Measurements from ENCODE around the gene PXDC1.
A peak's percentile ranks its signal among the peaks of the same experiment; 100 is the strongest.

PXDC1 gene

DNA sequence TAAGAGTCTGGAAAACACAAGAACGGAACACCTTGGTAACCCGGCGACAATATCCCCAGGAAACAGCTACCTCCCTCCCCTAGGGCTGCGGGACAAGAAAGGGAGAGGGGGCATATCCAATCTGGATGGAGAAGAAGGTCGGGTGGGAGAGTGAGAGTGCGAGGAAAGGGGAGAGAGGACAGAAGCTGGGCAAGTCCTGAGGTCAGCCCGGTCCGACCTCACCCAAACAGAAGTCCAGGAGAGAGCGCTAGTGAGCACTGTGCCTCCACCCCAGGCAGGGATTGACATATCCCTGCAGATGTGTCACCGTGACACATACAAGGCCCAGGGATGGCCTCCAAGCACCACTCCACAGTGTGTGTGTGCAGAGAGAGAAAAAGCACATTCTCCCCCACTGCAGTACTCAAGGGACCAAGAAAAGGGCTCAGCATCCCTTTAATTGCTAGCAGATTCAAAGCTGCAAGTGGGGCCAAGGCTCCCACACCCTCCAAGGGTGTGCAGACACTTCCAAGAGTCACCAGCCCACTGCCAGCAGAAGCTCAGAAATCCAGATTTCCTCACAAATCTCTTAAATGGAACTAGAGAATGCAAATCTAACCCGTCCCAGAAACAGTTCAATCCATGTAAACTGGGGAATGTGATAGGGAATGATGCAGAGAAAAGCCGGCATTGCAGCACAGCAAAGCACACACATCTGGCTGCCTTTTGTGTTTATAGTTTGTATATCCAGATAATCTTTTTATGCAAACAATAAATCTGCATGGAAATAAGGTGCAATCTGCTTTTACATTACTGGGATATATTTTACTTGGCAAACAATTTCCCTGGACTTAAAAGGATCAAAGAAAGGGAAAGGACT lies 3.1 kb downstream of the PXDC1 start:
- DNase-seq (ENCODE audit: extremely low read depth in 1 of 2, low read depth in 1 of 2): peak in 1 of 2 donors; percentile 12

DNA sequence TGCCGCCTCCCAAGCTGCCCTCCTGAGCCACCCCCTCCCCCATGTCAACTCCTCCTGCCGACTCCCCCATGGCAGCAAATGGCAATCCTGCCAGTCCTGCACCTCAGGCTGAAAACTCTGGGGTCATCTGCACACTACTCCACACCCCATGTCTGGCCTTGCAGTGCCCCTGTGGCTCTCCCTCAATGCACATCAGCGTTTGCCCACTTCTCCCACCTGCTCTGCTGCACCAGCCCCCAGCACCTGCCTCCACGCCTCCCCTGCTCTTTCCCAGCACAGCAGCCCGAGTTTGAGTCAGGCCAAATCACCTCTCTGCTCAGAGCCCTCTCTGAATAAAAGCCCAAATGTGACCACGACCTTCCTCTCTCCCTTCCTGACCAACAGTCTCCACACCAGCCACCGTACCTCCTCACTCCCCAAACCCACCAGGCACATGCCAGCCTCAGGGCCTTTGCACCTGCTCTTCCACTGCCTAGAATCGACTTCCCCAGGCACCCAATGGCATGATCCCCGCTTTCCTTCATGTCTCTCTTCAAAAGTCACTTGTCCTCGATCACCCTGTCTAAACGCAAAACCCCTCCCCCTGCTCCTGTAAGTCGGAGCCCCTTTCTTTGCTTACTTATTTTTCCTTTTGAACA lies 4.3 kb downstream of the PXDC1 start:
- DNase-seq (ENCODE audit: extremely low read depth in 1 of 2, low read depth in 1 of 2): no peak

DNA sequence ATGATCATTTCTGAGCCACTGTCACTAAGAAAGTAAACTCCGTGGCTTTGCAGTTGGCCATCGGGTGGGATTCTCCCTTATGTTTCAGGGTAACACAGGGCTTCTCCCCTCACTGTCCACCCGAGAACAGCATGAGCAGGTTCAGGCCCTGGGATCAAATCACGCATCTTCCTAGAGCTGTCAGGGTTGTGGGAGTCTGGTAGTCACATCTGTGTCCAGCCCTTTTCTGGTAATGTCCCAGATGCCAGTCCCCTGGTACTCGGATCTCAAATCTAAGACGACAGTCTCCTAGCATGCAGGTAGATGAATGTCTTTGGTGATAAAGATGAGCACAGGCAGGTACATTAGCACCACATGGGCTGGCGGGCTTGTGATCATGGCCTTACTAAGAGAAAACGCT lies 4.8 kb downstream of the PXDC1 start:
- DNase-seq (ENCODE audit: extremely low read depth in 1 of 2, low read depth in 1 of 2): no peak

DNA sequence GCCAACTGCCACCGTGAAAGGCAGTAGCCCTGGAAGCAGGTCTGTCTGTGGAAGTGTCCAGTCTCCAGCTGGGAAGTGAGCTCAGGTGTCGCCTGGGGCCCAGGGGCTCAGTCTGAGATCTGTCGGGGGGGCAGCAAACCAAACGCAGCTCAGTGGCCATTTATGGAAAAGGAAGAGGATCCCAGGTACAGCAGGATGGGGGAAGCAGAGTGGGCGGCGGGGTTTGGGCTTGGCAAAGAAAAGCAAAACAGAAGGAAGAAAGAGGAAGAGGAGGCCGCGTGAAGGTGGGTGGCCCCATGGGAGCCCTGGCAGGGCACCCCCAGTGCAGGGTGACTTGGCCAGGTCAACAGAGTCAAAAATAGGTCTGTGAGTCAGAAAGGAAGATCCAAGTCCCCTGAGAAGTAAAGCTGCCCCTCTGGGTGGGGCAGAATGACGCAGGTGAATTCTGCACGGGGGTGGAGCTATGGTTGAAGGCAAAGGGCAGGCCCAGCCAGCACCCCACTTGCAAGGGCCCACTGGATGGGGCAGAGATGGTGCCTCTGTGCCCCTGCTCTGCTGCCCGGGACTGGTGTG lies 5.3 kb downstream of the PXDC1 start:
- no peak for DNase-seq (ENCODE audit: extremely low read depth in 1 of 2, low read depth in 1 of 2)

DNA sequence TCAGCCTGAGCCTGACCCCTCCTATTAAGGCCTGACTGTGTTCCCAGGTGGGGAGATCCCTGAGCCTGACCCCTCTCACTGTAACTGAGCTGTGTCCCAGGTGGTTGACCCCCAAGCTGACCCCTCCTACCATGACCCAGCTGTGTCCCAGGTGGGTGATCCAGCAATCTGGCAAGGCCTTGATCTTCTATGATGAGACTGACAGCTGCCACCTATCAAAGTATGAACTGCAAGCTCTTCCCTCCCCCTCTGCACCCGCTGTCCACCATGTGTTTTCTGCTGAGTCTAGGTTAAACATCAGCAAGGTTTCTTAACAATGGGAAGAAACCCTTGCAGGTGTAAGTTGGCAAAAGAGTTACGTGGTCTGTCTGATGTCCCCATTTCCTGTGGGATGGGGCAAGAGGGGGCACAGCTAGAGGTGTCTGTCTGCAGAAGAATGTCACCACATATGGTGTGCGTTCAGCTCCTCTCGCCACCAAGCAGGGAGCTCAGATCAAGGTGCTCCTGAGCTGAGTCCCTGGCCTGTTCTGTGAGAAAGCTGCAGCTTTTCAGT lies 5.9 kb downstream of the PXDC1 start:
- no peak for DNase-seq (ENCODE audit: extremely low read depth in 1 of 2, low read depth in 1 of 2)

DNA sequence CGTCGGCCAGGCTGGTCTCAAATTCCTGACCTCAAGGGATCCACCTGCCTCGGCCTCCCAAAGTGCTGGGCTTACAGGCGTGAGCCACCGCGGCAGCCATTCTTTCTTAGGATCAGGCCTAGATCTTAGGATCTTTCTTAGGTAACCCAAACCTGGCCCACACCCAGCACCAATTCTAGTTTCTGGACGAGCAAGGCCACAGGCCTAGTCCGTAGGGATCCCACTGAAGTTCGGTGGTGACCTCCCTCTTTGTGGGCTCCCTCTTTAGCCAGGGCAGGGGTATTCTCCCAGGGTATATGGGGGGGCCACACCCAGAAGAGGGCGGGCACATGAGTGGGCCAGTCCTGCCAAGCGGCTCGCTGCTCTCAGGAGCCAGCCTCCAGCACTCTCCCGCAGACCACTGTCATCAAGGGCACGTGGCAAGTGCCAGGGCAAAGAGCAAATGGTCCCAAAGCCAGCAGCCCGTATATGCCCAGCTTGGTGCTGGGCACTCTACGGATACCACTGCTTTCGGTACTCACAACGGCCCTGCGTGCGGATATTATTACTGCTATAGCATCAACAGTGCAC lies 6.5 kb downstream of the PXDC1 start:
- DNase-seq (ENCODE audit: extremely low read depth in 1 of 2, low read depth in 1 of 2): no peak

DNA sequence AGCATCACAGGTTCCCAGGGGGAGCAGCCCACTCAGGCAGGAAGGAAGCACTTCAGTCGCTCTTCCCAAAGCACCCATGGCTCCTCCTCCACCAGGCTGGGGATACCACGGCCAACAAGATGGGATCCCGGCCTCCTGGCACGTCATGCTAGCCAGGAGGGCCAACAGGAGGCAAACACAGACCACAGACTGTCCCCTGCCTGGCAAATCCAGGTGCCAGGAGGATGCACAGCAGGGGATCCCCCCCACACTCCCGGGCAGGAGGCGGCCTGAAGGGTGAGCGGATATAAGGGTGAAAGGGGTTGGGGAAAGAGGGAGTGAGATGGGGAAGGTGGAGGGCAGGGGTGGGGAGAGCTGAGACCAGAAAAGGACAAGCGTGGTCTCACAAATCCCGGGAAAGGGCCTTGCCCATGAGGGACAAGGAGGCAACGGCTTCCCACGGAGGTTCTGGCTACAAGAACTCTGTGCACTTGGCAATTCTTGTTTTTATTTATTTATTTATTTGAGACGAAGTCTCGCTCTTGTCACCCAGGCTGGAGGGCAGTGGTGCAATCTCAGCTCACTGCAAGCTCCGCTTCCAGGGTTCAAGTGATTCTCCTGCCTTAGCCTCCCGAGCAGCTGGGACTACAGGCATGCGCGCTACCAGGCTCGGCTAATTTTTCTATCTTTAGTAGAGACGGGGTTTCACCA lies 7.2 kb downstream of the PXDC1 start:
- no peak for DNase-seq (ENCODE audit: extremely low read depth in 1 of 2, low read depth in 1 of 2)

DNA sequence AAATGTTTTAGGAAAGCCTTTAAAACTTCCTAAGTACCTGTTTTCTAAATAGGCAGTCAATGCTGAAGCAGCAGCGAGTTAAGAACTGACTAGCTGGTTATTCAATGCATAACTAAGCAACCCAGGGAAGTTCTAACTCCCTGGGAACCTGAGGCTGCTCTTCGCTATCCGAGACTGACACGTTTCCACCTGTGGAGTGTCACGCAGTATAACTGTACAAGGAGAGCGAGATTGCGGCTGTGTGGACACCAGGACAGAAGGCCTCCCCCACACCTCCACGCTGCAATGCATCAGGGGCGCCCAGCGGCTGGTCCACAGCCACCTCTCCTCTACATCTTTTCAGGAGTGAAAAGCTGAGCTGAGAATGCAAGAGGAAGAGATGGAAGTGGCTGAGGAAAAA lies 8.0 kb downstream of the PXDC1 start:
- no peak for DNase-seq (ENCODE audit: extremely low read depth in 1 of 2, low read depth in 1 of 2)

DNA sequence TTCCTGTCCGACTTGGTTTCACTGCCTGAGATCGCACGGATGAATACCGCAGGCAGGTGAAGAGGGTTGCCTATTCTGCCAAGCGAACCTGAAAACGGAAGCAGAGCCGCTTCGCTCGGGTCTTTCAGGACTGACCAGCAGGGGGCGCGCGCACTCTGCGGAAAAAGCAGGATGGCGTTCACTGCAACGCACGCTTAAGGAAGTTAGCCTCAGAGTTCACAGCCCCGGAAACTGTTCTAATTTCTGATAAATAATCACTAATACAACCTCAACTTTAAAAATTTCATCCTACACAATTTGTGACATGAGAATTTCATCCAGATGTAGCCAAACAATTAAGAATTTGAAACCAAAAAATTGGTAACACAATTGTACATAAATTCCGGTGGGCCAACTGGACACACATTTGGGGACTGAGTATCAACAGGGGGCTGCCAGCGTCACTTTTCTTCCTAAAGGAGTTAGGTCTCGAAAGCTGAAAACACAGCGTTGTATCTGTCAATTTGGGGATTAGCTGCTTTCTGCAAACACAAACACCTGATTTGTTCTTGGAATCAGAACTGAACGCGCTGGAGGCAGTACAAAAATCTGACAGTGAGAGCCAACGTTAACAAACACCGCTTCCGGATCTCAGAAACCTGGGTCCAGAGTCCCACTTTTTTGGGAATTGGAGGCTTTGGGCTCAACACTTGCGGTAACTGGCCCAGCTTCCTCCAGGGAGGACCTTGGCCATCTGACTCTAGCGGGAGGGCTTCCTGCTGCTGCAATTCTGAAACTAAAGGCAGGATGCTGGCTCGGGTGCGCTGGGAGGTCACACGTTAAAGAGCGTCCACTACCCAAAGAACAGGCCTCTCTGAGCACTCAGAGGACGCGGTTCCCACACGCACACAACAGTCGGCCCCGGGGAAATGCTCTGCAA lies 8.8 kb downstream of the PXDC1 start:
- peak; percentile 54 to 70 for DNase-seq (ENCODE audit: extremely low read depth in 1 of 2, low read depth in 1 of 2)

DNA sequence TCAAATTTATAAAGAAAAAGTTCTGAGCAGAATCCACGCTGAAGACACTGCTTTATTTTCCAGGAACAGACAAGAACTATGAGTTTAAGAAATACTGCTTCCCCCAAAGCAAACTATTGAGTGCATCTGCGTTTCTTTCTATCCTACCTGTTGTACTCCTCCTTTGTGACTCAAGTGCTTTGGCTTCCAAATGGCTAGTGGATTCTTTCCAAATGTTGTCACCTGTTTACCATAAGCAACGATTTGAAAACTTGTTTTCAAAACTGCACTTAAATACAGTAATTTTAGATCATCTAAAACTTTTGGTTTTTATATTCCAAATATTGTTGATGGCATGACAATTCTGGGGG lies 9.5 kb downstream of the PXDC1 start:
- DNase-seq (ENCODE audit: extremely low read depth in 1 of 2, low read depth in 1 of 2): no peak

DNA sequence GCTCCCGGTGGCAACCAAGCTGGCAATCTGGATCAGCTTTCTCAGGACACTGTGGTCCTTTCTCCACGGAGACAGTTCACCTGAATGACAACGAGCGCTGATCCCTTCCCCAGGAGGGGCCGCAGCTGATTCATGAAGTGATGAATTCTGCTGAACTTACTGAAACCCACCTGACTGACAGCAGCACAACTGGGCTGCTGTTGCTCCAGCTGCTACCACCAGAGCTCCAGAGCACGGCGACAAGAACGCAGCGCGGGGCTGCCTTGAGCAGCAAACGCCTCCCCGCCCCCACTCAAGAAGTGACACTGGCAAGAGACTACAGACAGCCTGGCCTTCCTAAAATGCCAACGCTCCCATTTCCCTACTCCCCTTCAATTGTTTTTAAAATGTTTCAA lies 10.0 kb downstream of the PXDC1 start:
- DNase-seq (ENCODE audit: extremely low read depth in 1 of 2, low read depth in 1 of 2): no peak

DNA sequence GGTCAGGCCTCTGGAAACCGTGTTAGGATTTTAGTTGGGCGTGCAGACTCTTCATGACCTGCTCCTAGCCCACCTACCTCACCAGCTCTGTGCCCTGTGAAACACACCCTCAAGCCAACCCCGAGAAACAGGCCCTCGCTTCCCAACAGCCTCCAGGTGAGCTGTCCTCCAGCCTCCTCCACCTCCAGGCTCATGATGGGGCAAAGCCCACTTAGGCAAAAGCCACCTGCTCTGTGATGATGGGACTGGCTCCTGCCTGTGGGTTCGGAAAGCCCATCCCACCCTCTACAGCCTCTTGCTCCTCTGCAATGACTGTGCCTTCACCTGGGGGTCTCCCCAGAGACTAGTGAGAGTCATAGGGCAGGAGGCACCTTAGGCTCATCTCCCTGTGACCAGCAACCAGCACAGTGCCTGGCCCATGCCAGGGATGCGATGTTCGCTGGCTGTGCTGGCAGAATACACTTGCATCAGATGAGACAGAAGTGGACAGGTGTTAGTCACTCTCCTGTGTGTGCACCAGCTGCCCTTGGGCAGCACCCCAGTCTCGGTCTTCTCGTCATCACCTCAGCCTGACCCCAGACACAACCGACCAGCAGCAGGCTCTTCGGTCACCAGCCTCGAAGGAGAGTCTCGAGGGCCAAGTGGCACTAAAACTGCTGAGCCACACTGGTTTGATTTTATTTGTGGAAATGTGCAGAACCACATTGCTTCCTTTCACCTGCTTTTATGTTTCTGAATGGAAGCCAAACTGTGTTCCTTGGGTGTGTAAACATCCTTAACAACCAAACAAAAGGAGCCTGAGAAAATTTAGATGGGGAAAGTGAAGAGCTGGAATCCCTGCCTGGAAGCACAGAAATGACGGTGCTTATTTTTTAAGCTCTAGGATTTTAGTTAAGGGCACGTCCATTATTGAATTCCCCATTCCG lies 10.7 kb downstream of the PXDC1 start:
- DNase-seq (ENCODE audit: extremely low read depth in 1 of 2, low read depth in 1 of 2): no peak

DNA sequence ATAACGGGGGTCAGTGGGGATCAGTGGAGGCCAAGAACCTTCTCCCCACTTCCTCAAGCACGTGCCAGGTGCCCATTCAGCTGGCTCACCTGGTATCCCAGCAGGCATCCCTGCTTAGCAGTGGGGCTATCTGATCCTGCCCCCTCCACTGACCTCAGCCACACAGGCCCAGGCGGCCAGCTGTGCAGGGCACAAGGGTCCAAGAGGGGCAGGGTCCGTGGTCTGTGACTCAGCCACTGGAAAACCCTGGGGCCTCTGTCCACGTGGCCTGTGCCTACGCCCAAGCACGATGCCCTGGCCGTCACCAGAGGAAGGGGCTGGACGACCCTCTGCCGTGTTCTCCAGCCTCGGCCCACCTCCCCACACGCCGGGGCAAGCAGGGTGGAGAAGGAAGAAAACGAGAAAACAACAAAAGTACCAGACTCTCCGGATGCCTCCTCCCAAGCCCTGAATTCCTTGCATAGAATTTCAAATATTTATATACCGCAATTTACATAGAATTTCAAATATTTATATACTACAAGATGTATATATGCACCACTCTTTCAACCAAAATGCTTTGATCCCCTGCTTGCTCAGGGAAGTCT lies 12.1 kb downstream of the PXDC1 start:
- DNase-seq (ENCODE audit: extremely low read depth in 1 of 2, low read depth in 1 of 2): no peak

DNA sequence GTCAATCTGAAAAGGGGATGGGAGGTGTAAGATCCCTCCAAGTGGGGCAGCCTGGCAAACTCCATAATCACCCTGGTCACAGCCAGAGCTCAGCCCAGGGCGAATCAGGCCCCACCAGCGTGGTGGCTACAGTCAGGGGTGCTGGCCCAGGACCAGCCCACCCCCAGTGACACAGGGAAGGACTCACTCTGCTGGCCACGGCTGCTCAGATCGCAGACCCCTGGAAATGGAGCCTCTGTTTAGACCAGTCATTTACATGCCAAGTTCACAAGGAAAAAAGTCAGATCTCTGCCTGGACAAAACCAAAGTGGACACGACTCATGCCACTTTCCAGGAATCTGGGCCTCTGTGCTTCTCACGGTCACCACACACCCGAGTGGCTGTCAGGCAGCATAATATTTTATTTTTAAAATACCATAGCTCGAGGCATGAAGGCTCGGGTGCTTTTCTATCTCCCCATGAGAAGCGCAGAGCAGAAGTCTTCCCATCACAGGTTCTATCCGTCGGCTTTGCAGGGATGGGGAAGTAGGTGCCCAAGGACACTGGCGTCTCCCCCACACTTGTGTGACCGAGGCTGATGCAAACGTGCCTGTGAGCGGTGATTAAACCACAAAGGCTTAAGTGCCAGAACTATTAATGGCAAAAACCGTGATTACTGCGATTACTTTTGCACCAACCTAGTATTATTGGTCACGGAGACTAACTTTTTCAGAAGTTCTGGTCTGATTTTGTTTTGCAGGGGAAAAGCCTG lies 13.0 kb downstream of the PXDC1 start:
- no peak for DNase-seq (ENCODE audit: extremely low read depth in 1 of 2, low read depth in 1 of 2)

DNA sequence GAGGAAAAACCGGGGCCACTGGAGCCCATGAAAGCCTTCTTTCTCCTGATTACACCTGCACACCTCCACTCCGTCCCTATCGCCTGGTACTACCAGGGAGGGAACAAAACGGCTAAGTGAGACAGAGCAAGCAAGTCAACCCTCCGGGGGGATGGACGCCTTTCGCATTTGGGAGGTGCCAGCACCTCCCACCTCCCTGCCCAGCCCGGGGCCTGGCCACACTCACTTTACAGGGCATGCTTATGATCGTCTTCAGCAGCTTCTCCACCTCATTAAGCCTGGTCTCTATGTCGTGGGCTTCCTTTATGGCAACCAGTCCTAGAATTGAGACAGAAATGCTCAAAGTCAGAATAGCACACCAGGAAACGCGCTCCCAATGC lies 13.7 kb downstream of the PXDC1 start:
- DNase-seq (ENCODE audit: extremely low read depth in 1 of 2, low read depth in 1 of 2): no peak

DNA sequence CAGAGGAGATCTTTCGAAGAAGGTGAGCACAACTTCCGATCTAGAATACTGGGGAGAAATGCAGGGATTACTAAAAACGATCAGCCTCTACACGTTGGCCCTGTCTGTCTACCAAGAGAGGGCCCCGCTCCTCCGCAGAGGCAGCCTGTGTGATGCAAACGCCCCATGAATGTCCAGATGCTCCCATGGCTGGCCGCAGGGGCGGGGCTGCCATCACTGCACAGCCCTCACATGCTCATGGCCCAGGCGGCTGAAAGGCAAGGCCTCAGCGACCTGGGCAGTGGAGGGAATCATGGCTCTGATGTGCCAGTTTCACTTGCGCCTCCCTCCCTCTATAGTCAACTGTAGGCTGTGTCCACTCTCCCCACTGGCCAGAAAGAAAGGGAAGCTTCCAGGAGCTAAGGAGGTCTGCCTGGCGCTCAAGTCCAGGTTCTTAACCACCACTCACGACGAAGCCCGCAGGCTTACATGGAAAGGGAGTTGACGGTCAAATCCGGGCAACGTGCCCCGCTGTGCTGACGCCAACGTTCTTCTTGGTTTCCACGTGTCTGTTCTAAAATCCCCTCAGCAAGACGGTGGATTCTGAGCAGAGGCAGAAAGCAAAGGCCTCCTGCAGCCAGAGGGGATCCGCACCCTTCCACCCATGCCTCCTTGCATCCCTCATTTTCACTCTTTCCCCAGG lies 14.2 kb downstream of the PXDC1 start:
- DNase-seq (ENCODE audit: extremely low read depth in 1 of 2, low read depth in 1 of 2): no peak

DNA sequence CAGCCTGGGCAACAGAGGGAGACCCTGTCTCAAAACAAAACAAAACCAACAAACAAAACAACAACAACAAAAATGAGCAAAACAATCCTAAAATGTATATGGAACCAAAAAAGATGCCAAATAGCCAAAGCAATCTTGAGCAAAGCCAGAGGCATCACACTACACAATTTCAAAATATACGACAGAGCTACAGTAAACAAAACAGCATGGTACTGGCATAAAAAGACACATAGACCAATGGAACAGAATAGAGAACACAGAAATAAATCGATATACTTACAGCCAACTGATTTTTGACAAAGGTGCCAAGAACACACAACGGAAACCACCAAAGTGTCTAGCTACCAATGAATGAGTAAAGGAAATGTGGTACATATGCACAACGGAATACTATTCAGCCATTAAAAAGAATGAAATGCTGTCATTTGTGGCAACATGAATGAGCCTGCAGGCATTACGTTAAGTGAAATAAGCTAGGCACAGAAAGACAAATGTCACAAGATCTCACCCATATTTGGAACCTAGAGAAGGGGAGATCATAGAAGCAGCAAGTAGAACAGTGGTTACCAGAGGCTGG lies 16.4 kb downstream of the PXDC1 start:
- DNase-seq (ENCODE audit: extremely low read depth in 1 of 2, low read depth in 1 of 2): no peak
